HG03196 (cell line): ENCODE results near the gene GRP.

Experiments
- ATAC-seq: cut with Tn5 transposase; IDR thresholded peaks from one replicate; pipeline ENCODE4 v1.9.1; 2021; ENCODE audit not compliant: unreplicated experiment

Gene GRP

DNA sequence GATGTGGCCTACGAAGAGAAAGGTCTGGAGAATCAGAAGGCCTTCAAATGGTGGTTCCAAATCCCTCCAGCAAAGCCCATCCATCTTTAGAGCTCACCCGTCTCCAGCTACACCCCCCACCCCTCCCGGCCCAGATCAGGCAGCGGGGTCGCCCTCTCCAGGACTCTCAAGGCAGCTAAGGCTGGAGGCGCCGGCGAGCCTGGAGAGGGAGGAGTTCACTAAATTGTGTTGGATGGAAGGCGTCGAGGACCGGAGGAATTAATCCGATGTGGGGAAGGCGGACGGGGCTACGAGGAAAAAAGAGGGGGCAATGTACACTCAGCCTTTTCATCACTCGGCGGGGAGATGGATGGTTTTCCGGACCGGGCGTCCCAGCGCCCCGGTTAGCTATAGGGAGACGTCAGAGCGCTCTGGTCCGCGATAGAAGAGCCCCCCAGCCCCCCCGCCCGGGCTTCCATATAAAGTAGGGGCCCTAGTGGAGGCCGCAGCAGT lies at the start of gene GRP:
TSS of gene GRP (plus strand) at position 487 of the 492 bp plus-strand sequence. CDS start 108 bp downstream, outside the sequence.
- no peak for ATAC-seq

DNA sequence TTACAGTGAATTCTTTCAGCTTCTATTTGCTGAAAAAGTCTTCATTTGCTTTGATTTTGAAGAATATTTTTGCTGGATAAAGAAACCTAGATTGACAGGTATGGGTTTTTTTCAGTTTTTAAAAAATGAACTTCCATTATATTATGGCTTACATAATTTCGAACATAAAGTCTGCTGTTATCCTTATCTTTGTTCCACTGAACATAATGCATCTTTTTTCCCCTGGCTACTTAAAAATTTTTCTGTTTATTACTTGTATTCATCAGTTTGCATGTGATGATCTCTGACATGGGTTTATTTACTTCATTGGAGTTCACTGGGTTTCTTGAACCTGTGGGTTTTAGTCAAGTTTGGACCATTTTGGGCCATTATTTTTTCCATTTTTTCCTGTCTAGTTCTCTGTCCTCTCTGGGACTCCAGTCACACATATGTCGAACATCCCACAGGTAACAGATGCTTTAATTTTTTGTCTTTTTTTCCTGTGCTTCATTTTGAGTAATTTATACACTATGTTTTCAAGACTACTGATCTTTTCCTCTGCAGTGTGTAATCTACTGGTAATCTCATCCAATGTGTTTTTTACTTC lies 47.2 kb upstream of the GRP start:
- no peak for ATAC-seq

DNA sequence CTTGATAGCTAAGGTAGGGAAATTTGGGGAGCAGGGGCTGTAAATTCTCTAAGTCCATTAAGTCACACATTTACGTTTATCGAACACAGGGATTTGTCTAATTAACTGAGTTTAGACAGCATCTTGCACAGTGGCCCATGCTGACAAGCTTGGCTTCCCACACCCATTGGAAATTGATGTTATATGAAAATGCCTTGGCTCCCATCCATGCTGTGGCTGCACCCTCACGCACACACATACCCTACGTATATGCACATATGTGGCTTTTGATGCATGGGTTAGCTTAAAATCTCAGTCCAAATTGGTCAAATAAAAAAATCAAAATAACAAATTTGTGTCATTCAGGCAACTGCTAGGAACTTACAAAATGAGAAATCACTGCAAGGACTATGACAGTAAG lies 42.5 kb upstream of the GRP start:
- no peak for ATAC-seq

DNA sequence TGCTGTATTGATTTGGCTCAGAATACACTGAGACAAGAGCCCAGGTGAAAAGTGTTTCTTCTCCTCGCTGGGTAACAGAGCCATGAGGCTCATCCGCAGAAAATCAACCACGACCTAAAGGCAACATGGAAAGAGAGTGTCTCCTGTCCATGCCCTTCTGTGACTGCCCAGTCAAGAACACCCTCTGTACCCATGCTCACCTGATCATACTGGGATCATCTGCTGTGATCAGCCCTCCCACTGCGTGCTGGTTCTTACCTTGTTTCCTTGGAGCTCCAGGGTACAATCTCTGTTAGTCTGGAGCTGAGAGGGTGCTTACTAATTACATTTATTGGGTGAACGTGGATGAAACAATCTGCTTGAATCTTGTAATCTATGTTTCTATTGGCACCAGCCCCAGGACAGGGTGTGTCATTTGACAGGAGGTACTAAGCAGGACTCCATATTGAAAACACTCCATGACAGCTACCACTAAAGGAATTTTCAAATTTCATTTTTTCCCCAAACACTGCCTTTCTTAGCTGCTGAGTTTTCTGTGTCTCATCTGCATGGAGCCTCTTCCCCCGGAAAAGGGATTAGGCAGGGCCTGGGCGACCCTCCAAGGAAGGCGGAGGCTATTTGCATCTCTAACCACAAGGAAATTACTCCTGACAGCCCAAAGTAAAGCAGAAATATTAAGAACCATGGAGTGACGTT lies 39.7 kb upstream of the GRP start:
- no peak for ATAC-seq

DNA sequence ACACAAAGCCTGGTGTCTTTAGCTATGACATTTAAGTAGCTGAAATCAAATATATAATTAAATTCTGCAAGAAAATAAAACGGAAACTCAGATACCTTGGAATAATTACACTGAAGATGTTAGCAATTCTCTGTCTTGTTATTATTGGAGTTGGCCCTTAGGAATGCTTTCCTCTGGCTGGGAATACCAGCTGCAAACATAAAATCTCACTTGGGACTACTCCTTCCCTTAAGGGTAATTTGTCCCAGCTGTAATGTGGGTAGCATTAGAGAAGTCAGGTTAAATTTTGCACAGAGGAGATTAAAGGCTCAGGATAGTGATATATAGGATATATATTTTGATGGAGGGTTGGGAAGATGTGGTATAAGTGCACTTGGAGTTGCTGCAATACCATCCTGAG lies 37.3 kb upstream of the GRP start:
- no peak for ATAC-seq

DNA sequence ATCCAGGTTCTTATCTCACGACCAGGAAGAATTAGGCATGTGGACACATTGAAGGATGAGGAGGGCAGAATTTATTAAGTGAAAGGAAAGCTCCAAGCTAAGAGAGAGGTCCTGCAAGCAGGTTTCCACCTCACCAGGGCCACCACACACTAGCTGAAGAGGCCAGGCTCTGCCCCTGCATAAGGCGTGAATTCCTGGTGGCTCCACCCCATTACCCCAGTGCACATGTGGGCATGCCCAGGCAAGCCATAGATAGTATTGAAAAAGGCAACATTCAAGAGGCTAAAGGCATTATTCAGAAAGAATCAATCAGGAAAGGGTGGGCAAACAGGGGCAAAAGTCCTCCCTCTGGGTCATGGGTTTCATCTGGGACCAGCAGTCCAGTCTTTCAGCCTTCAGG lies 30.9 kb upstream of the GRP start:
- ATAC-seq: no peak

DNA sequence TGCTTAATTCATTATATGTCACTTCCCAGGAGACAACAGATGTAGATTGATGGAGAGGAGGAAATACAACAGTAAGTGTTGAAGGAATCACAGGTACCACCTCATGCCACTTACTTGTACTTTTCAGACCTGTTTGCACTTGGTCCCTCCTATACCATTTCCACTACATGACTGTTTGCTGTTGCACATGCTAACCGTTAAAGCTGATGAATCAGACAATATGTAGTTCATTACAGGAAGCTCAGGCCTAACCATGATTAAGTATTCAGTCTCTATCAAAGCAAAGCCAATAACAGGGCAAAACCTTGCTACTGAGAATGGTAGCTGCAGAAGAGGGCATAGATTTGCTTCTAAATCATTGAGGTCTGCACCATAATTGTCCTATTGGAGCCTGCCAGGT lies 30.2 kb upstream of the GRP start:
- ATAC-seq: no peak

DNA sequence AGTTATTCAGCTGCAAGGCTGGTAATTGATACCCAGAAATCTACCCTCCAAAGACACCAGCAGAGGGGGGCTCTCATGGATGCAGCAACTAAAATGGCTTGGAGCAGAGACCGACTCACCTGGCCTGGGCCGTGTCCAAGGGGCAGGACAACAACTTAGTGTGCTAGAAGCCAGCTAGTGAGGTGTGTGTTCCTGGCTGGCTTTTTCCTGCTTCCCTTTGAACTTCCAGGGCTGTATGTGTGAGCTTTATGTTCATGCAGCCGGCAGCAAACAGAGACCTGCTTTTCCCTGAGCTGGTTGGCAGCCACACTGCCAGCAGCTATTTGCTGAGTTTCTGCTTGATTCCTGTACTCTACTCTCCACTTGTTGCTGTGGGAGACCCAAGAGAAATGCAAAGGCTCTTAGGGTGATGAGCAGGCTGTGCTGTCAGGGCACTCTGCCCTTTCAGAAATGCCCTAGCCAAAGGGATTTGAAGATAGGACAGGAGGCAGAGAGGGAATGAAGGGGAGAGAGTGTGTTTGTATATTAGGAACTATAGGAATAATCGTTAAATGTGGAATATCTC lies 23.7 kb upstream of the GRP start:
- ATAC-seq: no peak

DNA sequence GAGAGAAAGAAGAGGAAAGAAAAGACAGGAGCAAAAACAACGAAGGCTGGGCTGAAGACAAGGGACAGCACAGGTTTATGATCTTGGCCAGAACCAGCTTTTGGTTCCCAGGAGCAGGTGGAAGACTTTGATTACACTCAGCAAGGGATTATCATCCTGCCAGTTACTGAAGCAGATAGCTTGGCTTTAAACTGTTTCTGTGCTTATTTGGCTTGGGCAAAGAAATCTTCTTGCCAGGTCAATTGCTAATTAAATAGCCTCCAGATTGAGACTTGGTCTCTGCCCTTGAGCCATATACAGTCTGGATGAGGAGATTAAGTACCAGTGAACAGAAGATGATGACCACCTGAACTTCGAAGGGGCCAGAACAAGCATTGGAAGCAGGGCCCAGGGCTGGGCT lies 22.3 kb upstream of the GRP start:
- no peak for ATAC-seq

DNA sequence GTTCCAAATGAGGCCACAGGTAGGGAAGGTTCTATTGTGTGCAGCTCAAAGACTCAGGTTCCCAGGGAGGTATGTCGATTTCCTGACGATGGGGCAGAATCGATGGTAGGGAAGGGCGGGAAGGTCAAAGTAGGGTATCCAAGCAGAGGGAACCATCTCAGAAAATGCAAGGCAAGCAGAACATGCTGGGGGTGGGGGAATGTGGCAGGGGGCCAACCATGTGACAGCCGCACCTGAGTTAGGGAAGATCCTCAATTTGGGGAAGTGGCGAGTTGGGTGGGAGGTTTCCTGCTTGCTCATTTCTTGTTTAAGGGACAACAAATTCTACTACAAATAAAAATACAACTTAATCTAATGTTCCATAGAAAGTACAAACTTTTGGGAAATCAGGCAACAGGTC lies 21.7 kb upstream of the GRP start:
- no peak for ATAC-seq

DNA sequence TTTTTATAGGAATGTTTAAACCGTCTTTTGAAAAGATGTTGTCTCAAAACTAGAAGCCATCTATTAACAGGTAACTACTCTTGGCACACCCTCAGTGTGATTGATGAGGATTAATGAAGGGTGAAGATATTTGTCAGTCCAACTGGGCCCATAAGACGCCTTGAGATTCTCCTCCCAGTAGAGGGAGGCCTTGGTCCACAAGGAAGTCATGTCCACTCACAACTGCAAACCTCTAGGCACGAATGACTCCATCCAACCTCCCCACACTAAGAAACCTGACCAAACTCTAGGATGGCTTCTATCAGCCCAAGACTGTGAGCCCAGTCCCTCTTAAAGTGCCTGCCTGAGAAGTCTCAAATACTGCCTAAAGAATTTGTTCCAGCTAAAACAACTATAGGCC lies 19.2 kb upstream of the GRP start:
- ATAC-seq: no peak

DNA sequence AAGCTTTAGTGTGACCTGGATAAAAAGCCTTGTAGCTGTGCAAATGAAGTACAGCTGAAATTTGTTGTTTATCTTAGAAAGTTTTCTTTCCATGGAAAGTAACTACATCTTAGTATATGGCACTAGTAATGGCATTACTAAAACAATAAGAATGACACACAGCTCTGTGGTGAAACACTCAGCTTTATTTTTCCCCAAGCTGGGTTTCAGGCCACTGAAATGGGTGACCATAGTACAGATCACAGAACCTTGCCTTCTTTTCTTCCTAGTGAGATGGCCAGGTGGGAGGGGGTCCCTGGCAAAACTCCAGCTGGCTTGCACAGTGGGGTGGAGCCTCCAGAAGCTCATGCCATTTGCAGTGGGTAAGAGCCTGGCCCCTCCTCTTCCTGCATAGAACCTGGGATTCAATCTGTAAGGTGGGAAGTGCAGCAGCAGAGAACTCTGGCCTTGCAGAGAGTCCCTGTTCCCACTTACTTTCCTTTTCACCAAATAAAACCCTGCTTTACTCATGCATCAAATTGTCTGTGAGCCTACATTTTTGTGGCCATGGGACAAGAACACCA lies 17.6 kb upstream of the GRP start:
- no peak for ATAC-seq

DNA sequence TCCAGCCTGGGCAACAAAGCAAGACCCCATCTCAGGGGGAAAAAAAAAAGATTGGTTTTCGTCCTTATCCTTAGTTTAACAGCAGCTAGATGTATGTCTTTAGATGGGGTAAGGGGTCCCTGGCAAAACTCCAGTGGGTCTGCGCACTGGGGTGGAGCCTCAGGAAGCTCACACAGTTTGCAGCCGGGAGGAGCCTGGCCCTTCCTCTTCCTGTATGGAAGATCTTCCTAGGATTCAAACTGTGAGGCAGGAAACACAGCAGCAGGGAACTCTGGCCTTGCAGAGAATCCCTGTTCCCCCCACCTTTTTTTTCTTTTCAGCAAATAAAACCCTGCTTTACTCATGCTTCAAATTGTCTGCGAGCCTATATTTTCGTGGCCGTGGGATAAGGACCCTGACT lies 12.5 kb upstream of the GRP start:
- ATAC-seq: no peak

DNA sequence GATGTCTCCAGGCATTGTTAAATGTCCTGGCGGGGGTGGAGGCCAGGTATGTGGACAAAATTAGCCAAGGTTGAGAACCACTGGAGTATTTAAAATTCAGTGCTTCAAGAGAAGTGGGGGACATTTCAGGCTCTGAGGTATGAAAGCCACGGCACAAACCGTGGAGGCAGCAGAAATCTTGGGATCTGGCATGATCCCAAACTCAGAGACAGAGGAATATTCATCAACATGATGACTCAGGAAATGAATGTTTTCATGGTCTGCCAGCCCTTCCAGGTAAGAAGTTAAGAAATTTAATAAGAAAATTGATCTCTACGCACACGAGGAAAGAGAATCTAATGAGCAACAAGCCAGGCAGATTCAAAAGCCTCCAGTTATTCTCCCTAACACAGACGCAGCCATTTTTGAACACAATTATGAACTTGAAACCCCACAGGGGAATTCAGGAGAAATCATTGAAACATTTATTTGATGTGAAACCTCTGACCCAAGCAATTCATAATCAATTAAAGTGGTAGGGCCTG lies 11.3 kb upstream of the GRP start:
- no peak for ATAC-seq

DNA sequence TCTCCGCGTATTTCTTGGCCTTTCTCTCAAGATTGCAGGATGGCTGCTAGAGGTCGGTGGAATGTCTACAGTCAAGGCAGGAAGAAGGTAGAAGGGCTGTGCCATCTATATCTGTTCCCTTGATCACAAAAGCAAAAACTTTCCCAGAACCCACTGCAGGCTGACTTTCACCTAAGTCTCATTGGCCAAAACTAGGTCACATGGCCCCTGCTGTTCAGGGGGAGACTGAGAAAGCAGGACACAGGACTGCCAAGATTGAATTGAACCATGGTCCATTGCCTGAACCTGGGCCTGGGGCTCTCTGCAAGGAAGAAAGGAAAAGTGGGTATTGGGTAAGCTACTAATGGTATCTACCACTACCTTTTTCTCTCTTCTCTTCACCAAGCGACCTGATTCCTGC lies 9.7 kb upstream of the GRP start:
- no peak for ATAC-seq

DNA sequence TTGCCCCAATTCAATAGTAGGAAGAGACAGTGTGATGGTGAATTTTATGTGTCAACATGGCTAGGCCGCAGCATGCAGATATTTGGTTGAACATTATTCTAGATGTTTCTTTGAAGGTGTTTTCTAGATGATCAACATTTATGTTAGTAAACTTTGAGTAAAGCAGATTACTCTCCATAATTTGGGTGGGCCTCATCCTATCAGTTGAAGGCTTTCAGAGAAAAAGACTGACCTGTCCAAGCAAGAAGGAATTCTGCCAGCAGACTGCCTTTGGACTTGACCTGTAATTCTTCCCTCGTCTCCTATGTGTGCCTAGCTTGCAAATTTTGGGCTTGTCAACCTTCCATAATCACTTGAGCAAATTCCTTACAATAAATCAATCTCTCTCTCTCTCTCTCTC lies 8.3 kb upstream of the GRP start:
- no peak for ATAC-seq

DNA sequence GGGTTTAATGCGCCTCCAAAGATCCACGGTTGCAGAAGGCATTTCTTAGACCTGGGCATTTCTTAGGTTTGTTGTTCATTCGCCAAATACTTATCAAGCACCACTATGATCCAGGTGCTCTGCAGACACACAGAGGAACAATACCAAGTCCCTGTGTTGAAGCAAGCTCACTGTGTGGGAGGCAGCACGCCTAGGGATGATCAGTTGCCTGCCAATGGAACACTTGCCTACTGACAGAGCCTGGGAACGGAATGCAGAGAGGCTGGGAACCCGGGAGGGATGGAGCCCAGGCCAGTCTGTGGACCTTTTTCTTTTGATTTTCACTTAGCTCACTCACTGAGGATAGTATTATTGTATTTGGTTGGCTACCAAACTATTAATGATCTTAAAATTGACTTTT lies 1.9 kb upstream of the GRP start:
- no peak for ATAC-seq

DNA sequence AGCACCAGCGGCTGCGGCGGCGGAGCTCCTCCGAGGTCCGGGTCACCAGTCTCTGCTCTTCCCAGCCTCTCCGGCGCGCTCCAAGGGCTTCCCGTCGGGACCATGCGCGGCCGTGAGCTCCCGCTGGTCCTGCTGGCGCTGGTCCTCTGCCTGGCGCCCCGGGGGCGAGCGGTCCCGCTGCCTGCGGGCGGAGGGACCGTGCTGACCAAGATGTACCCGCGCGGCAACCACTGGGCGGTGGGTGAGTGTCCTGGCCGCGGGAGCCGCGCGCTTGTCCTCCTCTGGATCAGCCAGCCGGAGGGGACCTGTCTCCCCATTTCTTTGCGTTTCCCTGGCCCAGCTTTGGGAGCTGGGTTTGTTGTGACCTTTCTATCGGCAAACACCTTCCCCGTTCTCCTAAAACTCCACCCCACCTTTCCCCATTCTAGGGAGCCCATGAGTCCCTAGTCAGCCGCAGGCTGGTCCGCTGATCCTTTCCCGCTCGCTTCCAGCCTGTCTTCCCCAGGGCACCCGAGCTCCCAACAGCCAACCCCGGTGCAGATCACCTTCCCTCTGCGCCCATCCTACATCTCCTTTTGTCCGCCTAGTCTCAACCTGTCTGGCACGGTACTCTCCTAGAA lies 316 bp downstream of the GRP start:
- ATAC-seq: no peak

DNA sequence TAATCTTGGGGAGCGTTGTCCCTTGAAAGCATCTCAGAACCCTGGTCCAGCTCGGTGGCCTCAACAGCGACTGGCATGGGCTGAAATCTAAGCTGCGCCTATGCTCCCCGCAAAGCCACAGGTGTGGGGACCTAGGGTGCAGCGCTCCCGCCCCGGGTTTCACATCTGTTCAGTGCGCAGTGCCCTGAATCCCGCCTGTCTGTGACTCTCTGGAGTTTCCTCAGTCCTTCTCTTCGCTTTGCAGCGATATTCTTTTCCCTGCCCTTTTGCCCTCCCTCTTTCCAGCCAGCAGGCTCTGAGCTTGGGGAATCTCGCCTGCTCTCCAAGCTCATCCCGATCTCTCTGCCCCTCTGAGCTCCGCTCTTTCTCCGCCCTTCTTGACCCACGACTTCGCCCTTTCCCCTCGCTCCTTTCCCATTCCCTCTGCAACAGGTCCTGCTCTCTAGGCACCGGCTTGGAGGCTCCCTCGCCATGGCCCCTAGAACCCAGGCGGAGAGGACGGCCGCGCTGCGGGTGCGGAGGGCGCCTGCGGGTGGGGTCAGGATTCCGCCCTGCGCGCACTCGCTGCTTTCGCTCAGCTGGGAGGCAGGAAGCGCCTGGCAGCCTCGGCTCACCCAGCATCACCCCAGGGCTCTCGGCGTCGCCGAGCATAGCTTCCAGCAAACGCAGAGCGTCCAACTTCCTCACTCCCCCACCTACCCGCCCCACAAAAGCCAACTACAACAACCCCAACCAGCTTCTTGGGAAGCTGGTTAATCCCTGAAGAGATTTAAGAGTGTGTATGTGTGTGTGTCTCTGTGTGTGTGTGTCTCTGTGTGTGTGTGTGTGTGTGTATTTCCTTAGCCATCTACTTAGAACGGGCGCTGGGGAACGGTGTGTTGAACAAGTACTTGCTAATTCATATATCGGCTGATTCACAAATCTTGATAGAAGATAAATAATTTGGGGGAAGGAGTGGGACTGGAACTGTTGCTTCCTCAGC lies 1.1 kb downstream of the GRP start:
- ATAC-seq: no peak

DNA sequence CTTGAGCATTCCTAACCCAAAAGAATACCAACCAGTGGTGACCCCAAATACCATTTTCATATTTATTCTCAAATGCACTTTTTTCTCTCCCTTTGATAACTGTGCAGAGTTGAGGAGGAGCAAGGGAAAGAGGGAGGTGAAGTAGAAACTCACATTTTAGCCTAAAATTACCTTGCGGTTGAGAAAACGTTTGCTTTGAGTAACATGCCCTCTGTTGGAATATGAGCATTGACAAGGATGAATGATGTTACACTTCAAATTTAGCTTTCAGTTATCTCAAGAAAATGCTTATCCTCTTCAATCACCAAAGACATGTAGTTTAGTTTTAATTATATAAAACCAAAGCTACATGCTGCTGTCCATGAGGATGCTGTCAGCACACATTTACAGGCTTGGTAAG lies 2.4 kb downstream of the GRP start:
- ATAC-seq: no peak
